ENCODE data around the gene KCNIP1.

DNA sequence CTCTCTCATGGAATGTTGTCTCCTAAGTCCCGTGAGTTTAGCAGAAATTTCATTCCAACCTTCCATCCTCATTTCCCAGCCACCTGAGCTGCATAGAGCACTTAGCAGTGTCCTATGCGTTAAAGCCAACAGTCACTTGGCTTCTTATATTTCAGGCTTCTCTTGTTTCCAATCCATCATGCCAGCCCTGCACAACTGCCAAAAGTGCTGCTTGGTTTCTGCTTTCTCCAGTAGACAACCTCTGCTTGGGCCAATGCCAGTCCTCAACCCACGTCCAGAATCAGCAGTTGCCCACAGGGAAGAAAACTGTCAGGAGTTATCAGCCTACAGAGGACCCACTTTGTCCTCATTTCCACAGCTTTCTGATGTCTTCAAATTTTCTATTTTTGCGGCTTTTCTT lies 42.5 kb downstream of the KCNIP1 start:
- TF ChIP-seq, protein P1, sequence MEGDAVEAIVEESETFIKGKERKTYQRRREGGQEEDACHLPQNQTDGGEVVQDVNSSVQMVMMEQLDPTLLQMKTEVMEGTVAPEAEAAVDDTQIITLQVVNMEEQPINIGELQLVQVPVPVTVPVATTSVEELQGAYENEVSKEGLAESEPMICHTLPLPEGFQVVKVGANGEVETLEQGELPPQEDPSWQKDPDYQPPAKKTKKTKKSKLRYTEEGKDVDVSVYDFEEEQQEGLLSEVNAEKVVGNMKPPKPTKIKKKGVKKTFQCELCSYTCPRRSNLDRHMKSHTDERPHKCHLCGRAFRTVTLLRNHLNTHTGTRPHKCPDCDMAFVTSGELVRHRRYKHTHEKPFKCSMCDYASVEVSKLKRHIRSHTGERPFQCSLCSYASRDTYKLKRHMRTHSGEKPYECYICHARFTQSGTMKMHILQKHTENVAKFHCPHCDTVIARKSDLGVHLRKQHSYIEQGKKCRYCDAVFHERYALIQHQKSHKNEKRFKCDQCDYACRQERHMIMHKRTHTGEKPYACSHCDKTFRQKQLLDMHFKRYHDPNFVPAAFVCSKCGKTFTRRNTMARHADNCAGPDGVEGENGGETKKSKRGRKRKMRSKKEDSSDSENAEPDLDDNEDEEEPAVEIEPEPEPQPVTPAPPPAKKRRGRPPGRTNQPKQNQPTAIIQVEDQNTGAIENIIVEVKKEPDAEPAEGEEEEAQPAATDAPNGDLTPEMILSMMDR (IDR thresholded peaks at IDR 0.05; ENCODE audit: insufficient read depth, low read length, poor library complexity, severe bottlenecking), result no peak
- TF ChIP-seq EZH2phosphoT487 (conservative IDR thresholded peaks at IDR 0.05; ENCODE audit: low read length), result no peak

All from SU-DHL-6 (cell line).